ENCODE measurements around the gene MOV10. TPM values are rescaled to one million over a fixed set of nuclear protein-coding genes. Genes with fewer than 3 reads are reported as not detected.

MOV10 gene
- total RNA-seq, 1 donor from 2014 or later = 36.4 TPM

DNA sequence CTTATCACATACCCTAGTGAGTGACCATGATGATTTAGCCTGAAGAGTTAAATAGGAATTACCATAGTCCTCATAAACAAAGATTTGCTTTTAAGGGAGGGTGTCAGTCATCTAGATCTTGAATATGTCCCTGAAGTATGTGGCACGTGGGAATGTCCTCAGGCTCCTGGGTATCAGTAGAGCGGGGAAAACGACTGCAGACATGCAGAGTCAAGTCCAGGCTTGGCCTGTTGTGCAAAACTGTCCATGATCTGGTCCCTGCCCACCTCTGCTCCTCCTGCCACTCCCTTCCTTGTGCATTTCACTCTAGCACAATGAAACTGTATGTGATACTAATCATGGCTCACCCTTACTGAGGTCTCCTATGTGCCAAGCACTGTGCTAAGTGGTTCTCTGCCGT lies 12.9 kb downstream of the MOV10 start:
- ATAC-seq (ENCODE audit: low read depth) (no peak), DNase-seq (no peak)
- peaks cover 7% of the 10 kb centered on the region for H3K4me1 Mint-ChIP-seq
- H3K27me3 Mint-ChIP-seq = no peaks in the 10 kb centered on the region
- ChIA-PET CTCF (no interaction called here), POLR2A (no interaction called here)
- no peaks in the 10 kb centered on the region for H3K9me3 Mint-ChIP-seq
- H3K27ac Mint-ChIP-seq = no peak overlapping the region
- no peak for TF ChIP-seq CTCF (IDR thresholded peaks at IDR 0.05)
- intact Hi-C loops (cut with micrococcal nuclease) = no loop called here
- H3K36me3 Mint-ChIP-seq (ENCODE audit: low read depth) = peaks cover 20% of the 10 kb centered on the region
- H3K4me3 Mint-ChIP-seq = no peak overlapping the region

DNA sequence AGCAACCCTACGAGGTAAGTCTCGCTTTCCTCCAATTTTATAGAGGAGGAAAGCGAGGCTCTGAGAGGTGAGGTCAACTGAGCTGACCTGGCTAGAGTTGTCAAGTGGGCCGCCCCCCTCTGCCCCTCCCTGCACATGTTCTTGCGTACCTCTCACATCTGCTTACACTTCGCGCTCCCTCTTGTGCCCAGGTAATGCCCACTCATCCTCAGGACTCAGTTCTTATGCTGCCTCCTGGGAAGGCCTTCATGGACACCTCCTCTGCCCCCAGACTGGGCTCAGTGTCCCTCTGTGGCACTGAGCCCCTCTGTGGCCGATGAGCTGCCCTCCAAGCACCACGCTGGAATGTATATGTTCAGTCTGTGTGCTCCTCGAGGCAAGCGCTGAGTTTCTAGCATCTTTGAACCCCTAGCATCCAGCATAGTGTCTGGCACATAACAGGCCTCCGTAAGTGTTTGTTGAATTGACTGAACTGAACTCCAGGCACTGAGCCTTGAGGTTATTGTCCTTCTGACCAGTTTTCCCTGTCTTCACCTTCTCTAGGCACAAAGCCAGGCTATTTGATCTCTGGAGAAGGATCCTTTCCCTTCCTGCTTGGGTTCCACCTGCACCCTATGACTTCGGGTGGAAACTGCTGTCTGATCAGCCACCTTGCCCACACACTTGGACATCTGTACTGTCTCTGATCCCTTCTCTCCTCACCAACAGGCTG lies 13.5 kb downstream of the MOV10 start:
- DNase-seq (no peak), ATAC-seq (ENCODE audit: low read depth) (no peak)
- Mint-ChIP-seq H3K27ac (no peak overlapping the region), H3K9me3 (no peaks in the 10 kb centered on the region), H3K36me3 (ENCODE audit: low read depth) (peaks cover 23% of the 10 kb centered on the region), H3K4me3 (no peak overlapping the region), H3K27me3 (no peaks in the 10 kb centered on the region), H3K4me1 (peaks cover 7% of the 10 kb centered on the region)
- POLR2A ChIA-PET = no interaction called here
- CTCF ChIA-PET = no interaction called here
- TF ChIP-seq CTCF (IDR thresholded peaks at IDR 0.05) = no peak
- intact Hi-C loops (cut with micrococcal nuclease) = no loop called here

DNA sequence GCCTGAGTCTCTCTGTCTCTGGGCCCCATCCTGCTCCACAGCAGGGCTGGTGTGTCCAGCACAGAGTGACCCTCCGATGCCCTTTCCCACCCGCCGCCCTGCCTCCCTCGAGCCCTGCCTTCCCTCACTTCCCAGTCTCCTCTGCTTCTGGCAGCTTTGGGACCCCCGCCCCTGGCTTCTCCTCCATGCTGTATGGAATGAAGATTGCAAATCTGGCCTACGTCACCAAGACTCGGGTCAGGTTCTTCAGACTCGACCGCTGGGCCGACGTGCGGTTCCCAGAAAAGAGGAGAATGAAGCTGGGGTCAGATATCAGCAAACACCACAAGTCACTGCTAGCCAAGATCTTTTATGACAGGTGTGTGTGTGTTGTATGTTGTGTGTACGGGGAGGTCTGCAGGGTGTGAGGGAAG lies 14.3 kb downstream of the MOV10 start:
- peaks cover 7% of the 10 kb centered on the region for H3K4me1 Mint-ChIP-seq
- DNase-seq (no peak), ATAC-seq (ENCODE audit: low read depth) (no peak)
- CTCF ChIA-PET = no interaction called here
- TF ChIP-seq CTCF (IDR thresholded peaks at IDR 0.05) = no peak
- peaks cover 26% of the 10 kb centered on the region for H3K36me3 Mint-ChIP-seq (ENCODE audit: low read depth)
- H3K27me3 Mint-ChIP-seq = no peaks in the 10 kb centered on the region
- POLR2A ChIA-PET = no interaction called here
- no peak overlapping the region for H3K4me3 Mint-ChIP-seq
- H3K9me3 Mint-ChIP-seq = no peaks in the 10 kb centered on the region
- intact Hi-C loops (cut with micrococcal nuclease) = no loop called here
- H3K27ac Mint-ChIP-seq = no peak overlapping the region

- Mint-ChIP-seq H3K27ac (no peak overlapping the region), H3K27me3 (no peaks in the 10 kb centered on the region), H3K9me3 (no peaks in the 10 kb centered on the region), H3K4me1 (peaks cover 7% of the 10 kb centered on the region), H3K4me3 (no peak overlapping the region), H3K36me3 (ENCODE audit: low read depth) (peaks cover 26% of the 10 kb centered on the region)
- DNase-seq = no peak
- no peak for ATAC-seq (ENCODE audit: low read depth)
- POLR2A ChIA-PET = no interaction called here
- no peak for TF ChIP-seq CTCF (IDR thresholded peaks at IDR 0.05)
- CTCF ChIA-PET = no interaction called here
- intact Hi-C loops (cut with micrococcal nuclease) = no loop called here
Observed at GRCh38 chr1:112689196-112689841, 14.9 kb downstream of the MOV10 start.

DNA sequence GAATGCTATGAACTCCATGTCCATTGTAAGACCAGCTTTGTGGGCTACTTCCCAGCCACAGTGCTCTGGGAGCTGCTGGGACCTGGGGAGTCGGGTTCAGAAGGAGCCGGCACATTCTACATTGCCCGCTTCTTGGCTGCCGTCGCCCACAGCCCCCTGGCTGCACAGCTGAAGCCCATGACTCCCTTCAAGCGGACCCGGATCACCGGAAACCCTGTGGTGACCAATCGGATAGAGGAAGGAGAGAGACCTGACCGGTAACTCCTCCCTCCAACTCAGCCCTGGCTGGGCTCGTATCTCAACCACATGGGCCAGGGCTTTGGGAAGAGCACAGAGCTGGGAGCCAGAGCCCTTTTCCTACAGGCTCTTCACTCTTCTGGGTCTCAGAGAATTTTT lies 15.4 kb downstream of the MOV10 start:
- Mint-ChIP-seq H3K4me1 (peaks cover 7% of the 10 kb centered on the region), H3K27ac (no peak overlapping the region), H3K9me3 (no peaks in the 10 kb centered on the region), H3K36me3 (ENCODE audit: low read depth) (peaks cover 29% of the 10 kb centered on the region), H3K4me3 (no peak overlapping the region), H3K27me3 (no peaks in the 10 kb centered on the region)
- intact Hi-C loops (cut with micrococcal nuclease) = no loop called here
- no peak for TF ChIP-seq CTCF (IDR thresholded peaks at IDR 0.05)
- ChIA-PET CTCF (no interaction called here), POLR2A (no interaction called here)
- DNase-seq = no peak
- ATAC-seq (ENCODE audit: low read depth) = no peak
